GM12878 (cell line): ENCODE measurements around the gene HS6ST3. TPM values are rescaled to one million over a fixed set of nuclear protein-coding genes. Genes with fewer than 3 reads are reported as not detected.

Experiments
- ATAC-seq: fragments of 200-7000 bp; cut with Tn5 transposase; 3 replicates; pipeline ENCODE4 v1.9.1; 2020; ENCODE audit warnings: mild to moderate bottlenecking, moderate library complexity
- BruUV-seq: library from RNA; stranded (reverse); fragments of 400-500 nt; replicated peaks from 2 replicates; lab custom pipeline; 2021; lab: Mats Ljungman, UMichigan
- CTCF ChIA-PET: fragments of 300-600 bp; sonication (Branson Sonifier 250); formaldehyde crosslinking; extraction: SDS; loops from one replicate; lab custom pipeline; 2021; ENCODE audit warnings: inconsistent platforms; lab: Yijun Ruan, JAX
- POLR2A ChIA-PET: fragments of 350-600 bp; formaldehyde crosslinking; extraction: SDS; loops from one replicate; lab custom pipeline; 2021; ENCODE audit warnings: inconsistent platforms; lab: Charles Lee
- RAD21 ChIA-PET: fragments of 300-600 bp; sonication (Branson Sonifier 250); formaldehyde crosslinking; loops from one replicate; lab custom pipeline; 2023; ENCODE audit warnings: antibody characterized with exemption; ENCODE audit not compliant: unreplicated experiment; lab: Charles Lee
- SMC1A ChIA-PET: fragments of 300-600 bp; sonication (Branson Sonifier 250); formaldehyde crosslinking; loops from one replicate; lab custom pipeline; 2023; ENCODE audit not compliant: unreplicated experiment, uncharacterized antibody; lab: Charles Lee
- DNase-seq: peaks from one replicate; pipeline ENCODE4 v3.0.0-alpha.2; 2011; ENCODE audit warnings: low read depth, low spot score
- FAIRE-seq: peaks from 3 replicates; lab custom pipeline; 2011; peaks lifted over from hg19 to GRCh38; lab: Jason Lieb, UNC
- H2AFZ ChIP-seq: 2 replicates; pipeline ENCODE4 v1.6.0; 2011; ENCODE audit warnings: low read depth, low read length, control low read depth; ENCODE audit not compliant: control insufficient read depth
- H3K27ac ChIP-seq: 2 replicates; pipeline ENCODE4 v1.5.1; 2011; ENCODE audit warnings: control low read depth; ENCODE audit not compliant: control insufficient read depth, insufficient read depth
- H3K27me3 ChIP-seq, 2 experiments: replicated peaks in 1 of 2; 2 replicates each; pipeline versions ENCODE4 v1.6.0 to v1.6.1; 2011; ENCODE audit warnings: low read length in 1 of 2; ENCODE audit not compliant: control insufficient read depth in 2 of 2, insufficient read depth in 2 of 2
- H3K36me3 ChIP-seq, 2 experiments: 2 replicates each; pipeline ENCODE4 v1.5.1; 2011; ENCODE audit warnings: low read length in 1 of 2; ENCODE audit not compliant: control insufficient read depth in 2 of 2, insufficient read depth in 2 of 2
- H3K4me1 ChIP-seq: 2 replicates; pipeline ENCODE4 v1.6.1; 2011; ENCODE audit warnings: mild to moderate bottlenecking, low read length, moderate library complexity, mixed read lengths; ENCODE audit not compliant: control insufficient read depth, insufficient read depth
- H3K4me2 ChIP-seq: 2 replicates; pipeline ENCODE4 v1.6.0; 2011; ENCODE audit warnings: control low read depth; ENCODE audit not compliant: control insufficient read depth, insufficient read depth
- H3K4me3 ChIP-seq: fragments of 200-600 bp; sonication (generic); 2 replicates; pipeline ENCODE4 v1.5.1; 2016
- H3K79me2 ChIP-seq: 2 replicates; pipeline ENCODE4 v1.6.0; 2011; ENCODE audit warnings: low read length; ENCODE audit not compliant: control insufficient read depth, insufficient read depth
- H3K9ac ChIP-seq: 2 replicates; pipeline ENCODE4 v1.8.0; 2011; ENCODE audit warnings: low read length, control low read depth, mixed read lengths; ENCODE audit not compliant: control insufficient read depth, insufficient read depth
- H3K9me3 ChIP-seq: replicated peaks from 3 replicates; pipeline ENCODE4 v1.5.1; 2011; ENCODE audit warnings: mild to moderate bottlenecking, low read length; ENCODE audit not compliant: control insufficient read depth, insufficient read depth
- H4K20me1 ChIP-seq: 2 replicates; pipeline ENCODE4 v1.6.0; 2011; ENCODE audit not compliant: control insufficient read depth, insufficient read depth
- ELK1 ChIP-seq: IDR thresholded peaks from 2 replicates; pipeline ENCODE4 v1.6.1; 2012; ENCODE audit warnings: low read depth, low read length, improper control_type of control experiment
- GATAD2B ChIP-seq: fragments of 450-650 bp; conservative IDR thresholded peaks from 2 replicates; pipeline ENCODE4 v1.6.1; 2017; ENCODE audit warnings: low read depth, mild to moderate bottlenecking, moderate library complexity
- SPI1 ChIP-seq: IDR thresholded peaks from 2 replicates; pipeline ENCODE4 v1.6.1; 2011; ENCODE audit warnings: low read depth, mild to moderate bottlenecking, low read length, moderate library complexity, borderline replicate concordance; ENCODE audit not compliant: insufficient read depth
- TCF12 ChIP-seq: IDR thresholded peaks from 2 replicates; pipeline ENCODE4 v1.6.1; 2011; ENCODE audit warnings: low read depth, mild to moderate bottlenecking, low read length
- in situ Hi-C: fragments of 300-500 bp; cut with MboI; formaldehyde crosslinking; loops from 9 replicates; pipeline ENCODE4 v1.14.3; 2018; ENCODE audit warnings: mixed read lengths
- intact Hi-C: fragments of 100-400 bp; cut with micrococcal nuclease; formaldehyde crosslinking; loops from one replicate; pipeline ENCODE4 v1.14.2; 2022; ENCODE audit not compliant: unreplicated experiment
- microRNA-seq: library from miRNA; unstranded; fragments of <30 nt; microRNA quantifications from one replicate; pipeline ENCODE4, GENCODE V29; 2018
- polyA plus RNA-seq, 11 experiments: library from polyadenylated mRNA; depleted of rRNA in 4 of 11; unstranded in 6 of 11; stranded (reverse) in 5 of 11; fragments of >200 nt; fragmentation: Nextera tagmentation in 4 of 11; fragmentation: Illumina TruSeq in 1 of 11; extraction: Ambion mirVana in 4 of 11; extraction: Trizol in 1 of 11; gene quantifications; 1 replicate in 1 of 11; 2 replicates in 10 of 11; pipeline versions ENCODE4 v1.2.1 to v1.2.3, GENCODE V29; 2011 to 2016; ENCODE audit warnings: inconsistent platforms in 2 of 11, missing spikeins in 2 of 11, low read depth in 1 of 11
- total RNA-seq, 4 experiments: library from RNA; depleted of rRNA in 3 of 4; stranded (reverse); fragments of >200 nt in 3 of 4; fragmentation: Illumina TruSeq in 1 of 4; extraction: Trizol in 1 of 4; gene quantifications; 2 replicates each; pipeline versions ENCODE4 v1.2.1 to v1.2.3, GENCODE V29; 2013 to 2021

The HS6ST3 gene
- total and polyA plus RNA-seq, 10 of the 15 experiments (the other 5 are each of a cell fraction or from before 2014, with no cell fraction given) = under 0.01 to 2.9 TPM; not detected in 8

- no peaks in the 10 kb centered on the region for H3K4me1 ChIP-seq
- H3K4me2 ChIP-seq = no peak overlapping the region
- no peaks in the 10 kb centered on the region for H3K27me3 ChIP-seq
- no TSS peak for BruUV-seq
- ChIA-PET POLR2A (no interaction called here), RAD21 (interaction anchor here (0.6 to 1.0 kb wide), 2 partner anchors 227 to 860 kb away, joined by 4 read pairs; no protein-coding TSS in a partner anchor), CTCF (no interaction called here), SMC1A (no interaction called here)
- H3K4me3 ChIP-seq = no peak overlapping the region
- ATAC-seq (no peak), DNase-seq (no peak), FAIRE-seq (no peak)
- no peak overlapping the region for H2AFZ ChIP-seq
- in situ Hi-C loops = no loop called here
- H4K20me1 ChIP-seq = no peaks in the 10 kb centered on the region
- no peaks in the 10 kb centered on the region for H3K79me2 ChIP-seq
- intact Hi-C loops = no loop called here
- no peak overlapping the region for H3K9ac ChIP-seq
- H3K36me3 ChIP-seq = no peaks in the 10 kb centered on the region
- H3K9me3 ChIP-seq = no peaks in the 10 kb centered on the region
- TF ChIP-seq ELK1 (no peak), SPI1 (no peak), GATAD2B (no peak), TCF12 (no peak)
- H3K27ac ChIP-seq = no peak overlapping the region
Measured at GRCh38 chr13:96880419-96880818, 790.5 kb downstream of the HS6ST3 start.

Small RNA genes within 50 kb of the gene (microRNA-seq; reads per million reads assigned to microRNA genes)
- not detected for gene MIR4501

Other genes starting within 250 kb of the HS6ST3 start
- 27.4 and 28.0 TPM in 2 replicates for gene UGGT2, start 36.7 kb upstream of the HS6ST3 start, total RNA-seq (2014; rRNA removed)
- 29.0 and 32.2 TPM in 2 replicates for gene UGGT2, start 36.7 kb upstream of the HS6ST3 start, total RNA-seq (2014; rRNA removed; fragmentation: Illumina TruSeq; extraction: Trizol)
- gene UGGT2, start 36.7 kb upstream of the HS6ST3 start, total RNA-seq (2021) = 17.8 and 17.9 TPM in 2 replicates
- gene UGGT2, start 36.7 kb upstream of the HS6ST3 start, polyA plus RNA-seq (2011; rRNA removed) = 24.8 and 48.5 TPM in 2 replicates
- gene UGGT2, start 36.7 kb upstream of the HS6ST3 start, polyA plus RNA-seq (2014; fragmentation: Illumina TruSeq; extraction: Trizol) = 16.7 and 22.6 TPM in 2 replicates
- gene UGGT2, start 36.7 kb upstream of the HS6ST3 start, polyA plus RNA-seq (2014; fragmentation: Nextera tagmentation; extraction: Ambion mirVana) = 1 to 10 TPM; 4.9 to 6.3 TPM
- 16.7 and 19.8 TPM in 2 replicates for gene UGGT2, start 36.7 kb upstream of the HS6ST3 start, polyA plus RNA-seq (2014; rRNA removed)
- gene UGGT2, start 36.7 kb upstream of the HS6ST3 start, polyA plus RNA-seq (2016; fragmentation: Nextera tagmentation; extraction: Ambion mirVana) = 10 to 100 TPM; 12.7 to 14.0 TPM